Raji (cell line): ENCODE measurements around the gene MKNK1.

ENCODE experiments used
- POLR2A ChIP-seq: IDR thresholded peaks from 2 replicates; pipeline ENCODE4 v1.6.1; 2011; ENCODE audit warnings: low read depth, low read length, control low read depth; ENCODE audit not compliant: insufficient read depth

Gene MKNK1

GRCh38 chr1:46603858-46604549, at the start of gene MKNK1:
TSS of gene MKNK1 (minus strand) at chr1:46604268. CDS start at chr1:46583327, 20,941 bp downstream.
- peak; percentile 87 for TF ChIP-seq POLR2A

GRCh38 chr1:46653405-46653958, 49.4 kb upstream of the MKNK1 start:
- no peak for TF ChIP-seq POLR2A

GRCh38 chr1:46652321-46653100, 48.4 kb upstream of the MKNK1 start:
- no peak for TF ChIP-seq POLR2A

GRCh38 chr1:46650491-46650890, 46.4 kb upstream of the MKNK1 start:
- TF ChIP-seq POLR2A: no peak

- no peak for TF ChIP-seq POLR2A
Observed at GRCh38 chr1:46649764-46650163, 45.7 kb upstream of the MKNK1 start.

- TF ChIP-seq POLR2A: no peak
Observed at GRCh38 chr1:46647611-46648010, 43.5 kb upstream of the MKNK1 start.

- TF ChIP-seq POLR2A: no peak
Observed at GRCh38 chr1:46646844-46647243, 42.8 kb upstream of the MKNK1 start.

- TF ChIP-seq POLR2A: no peak
Observed at GRCh38 chr1:46646331-46646730, 42.3 kb upstream of the MKNK1 start.

- TF ChIP-seq POLR2A: no peak
Observed at GRCh38 chr1:46645815-46646214, 41.7 kb upstream of the MKNK1 start.

GRCh38 chr1:46643368-46643775, 39.3 kb upstream of the MKNK1 start:
- no peak for TF ChIP-seq POLR2A

GRCh38 chr1:46642115-46642680, 38.1 kb upstream of the MKNK1 start:
- no peak for TF ChIP-seq POLR2A

- no peak for TF ChIP-seq POLR2A
Observed at GRCh38 chr1:46639547-46639946, 35.5 kb upstream of the MKNK1 start.

- TF ChIP-seq POLR2A: no peak
Observed at GRCh38 chr1:46638921-46639320, 34.9 kb upstream of the MKNK1 start.

GRCh38 chr1:46637444-46638083, 33.5 kb upstream of the MKNK1 start:
- no peak for TF ChIP-seq POLR2A

GRCh38 chr1:46635205-46635604, 31.1 kb upstream of the MKNK1 start:
- no peak for TF ChIP-seq POLR2A
